ENCODE results near the gene SOCS6. TPM values are rescaled to one million over a fixed set of nuclear protein-coding genes. Genes with fewer than 3 reads are reported as not detected.
"Not testable (repeated sequence)": the region's sequence is repeated elsewhere in the genome, so short reads cannot be mapped to it uniquely, and the experiment has no call there.

The SOCS6 gene
- total RNA-seq, 1 experiment from 2014 or later, result not detected

- Histone ChIP-seq H3K4me2 (ENCODE audit: low read depth, low read length, poor library complexity, severe bottlenecking) (no peak overlapping the region), H2AFZ (ENCODE audit: low read length) (no peak overlapping the region), H3K9me3 (ENCODE audit: low read length) (no peaks in the 10 kb centered on the region)
Observed at GRCh38 chr18:70333757-70334156, 44.9 kb downstream of the SOCS6 start.

GRCh38 chr18:70334264-70334663 is 45.4 kb downstream of the SOCS6 start:
- no peaks in the 10 kb centered on the region for H3K36me3 ChIP-seq (ENCODE audit: insufficient read depth, low read length)
- H3K9ac ChIP-seq (ENCODE audit: low read length), result no peak overlapping the region
- no peak overlapping the region for H2AFZ ChIP-seq (ENCODE audit: low read length)
- H3K4me2 ChIP-seq (ENCODE audit: low read depth, low read length, poor library complexity, severe bottlenecking), result no peak overlapping the region
- no peaks in the 10 kb centered on the region for H3K79me2 ChIP-seq (ENCODE audit: low read length)
- no peaks in the 10 kb centered on the region for H4K20me1 ChIP-seq (ENCODE audit: insufficient read depth, low read depth, low read length)
- no peaks in the 10 kb centered on the region for H3K4me1 ChIP-seq (ENCODE audit: low read length)
- H3K9me3 ChIP-seq (ENCODE audit: low read length), result no peaks in the 10 kb centered on the region
- DNase-seq, result no peak
- H3K27ac ChIP-seq (ENCODE audit: low read length), result no peak overlapping the region
- no peaks in the 10 kb centered on the region for H3K9me2 ChIP-seq (replicated peaks; ENCODE audit: insufficient read depth, low read length)
- no peak overlapping the region for H3K4me3 ChIP-seq (ENCODE audit: low read length)
- no peaks in the 10 kb centered on the region for H3K27me3 ChIP-seq (ENCODE audit: low read length)

More at GRCh38 chr18:70333757-70334156, 44.9 kb downstream of the SOCS6 start:
- no peak overlapping the region for H3K27ac ChIP-seq (ENCODE audit: low read length)
- H3K9ac ChIP-seq (ENCODE audit: low read length), result no peak overlapping the region
- H4K20me1 ChIP-seq (ENCODE audit: insufficient read depth, low read depth, low read length), result no peaks in the 10 kb centered on the region
- no peaks in the 10 kb centered on the region for H3K27me3 ChIP-seq (ENCODE audit: low read length)
- H3K9me2 ChIP-seq (replicated peaks; ENCODE audit: insufficient read depth, low read length), result no peaks in the 10 kb centered on the region
- no peak for DNase-seq
- no peaks in the 10 kb centered on the region for H3K36me3 ChIP-seq (ENCODE audit: insufficient read depth, low read length)
- H3K4me1 ChIP-seq (ENCODE audit: low read length), result no peaks in the 10 kb centered on the region
- no peaks in the 10 kb centered on the region for H3K79me2 ChIP-seq (ENCODE audit: low read length)
- no peak overlapping the region for H3K4me3 ChIP-seq (ENCODE audit: low read length)

GRCh38 chr18:70334728-70335329 is 46.0 kb downstream of the SOCS6 start:
- Histone ChIP-seq H2AFZ (ENCODE audit: low read length) (no peak overlapping the region), H3K27me3 (ENCODE audit: low read length) (no peaks in the 10 kb centered on the region), H3K9me3 (ENCODE audit: low read length) (no peaks in the 10 kb centered on the region), H3K9ac (ENCODE audit: low read length) (no peak overlapping the region), H3K9me2 (replicated peaks; ENCODE audit: insufficient read depth, low read length) (no peaks in the 10 kb centered on the region), H3K27ac (ENCODE audit: low read length) (no peak overlapping the region), H3K36me3 (ENCODE audit: insufficient read depth, low read length) (no peaks in the 10 kb centered on the region), H3K4me2 (ENCODE audit: low read depth, low read length, poor library complexity, severe bottlenecking) (no peak overlapping the region), H3K4me1 (ENCODE audit: low read length) (no peaks in the 10 kb centered on the region), H3K79me2 (ENCODE audit: low read length) (no peaks in the 10 kb centered on the region), H3K4me3 (ENCODE audit: low read length) (no peak overlapping the region), H4K20me1 (ENCODE audit: insufficient read depth, low read depth, low read length) (no peaks in the 10 kb centered on the region)
- DNase-seq, result no peak

GRCh38 chr18:70335892-70336726 is 47.3 kb downstream of the SOCS6 start:
- no peaks in the 10 kb centered on the region for H3K9me3 ChIP-seq (ENCODE audit: low read length)
- H3K9ac ChIP-seq (ENCODE audit: low read length), result no peak overlapping the region
- H3K36me3 ChIP-seq (ENCODE audit: insufficient read depth, low read length), result no peaks in the 10 kb centered on the region
- H4K20me1 ChIP-seq (ENCODE audit: insufficient read depth, low read depth, low read length), result no peaks in the 10 kb centered on the region
- H2AFZ ChIP-seq (ENCODE audit: low read length), result no peak overlapping the region
- no peaks in the 10 kb centered on the region for H3K4me1 ChIP-seq (ENCODE audit: low read length)
- H3K27ac ChIP-seq (ENCODE audit: low read length), result no peak overlapping the region
- no peak for DNase-seq
- H3K79me2 ChIP-seq (ENCODE audit: low read length), result no peaks in the 10 kb centered on the region
- H3K27me3 ChIP-seq (ENCODE audit: low read length), result no peaks in the 10 kb centered on the region
- no peak overlapping the region for H3K4me3 ChIP-seq (ENCODE audit: low read length)
- no peaks in the 10 kb centered on the region for H3K9me2 ChIP-seq (replicated peaks; ENCODE audit: insufficient read depth, low read length)
- no peak overlapping the region for H3K4me2 ChIP-seq (ENCODE audit: low read depth, low read length, poor library complexity, severe bottlenecking)

GRCh38 chr18:70337139-70337972 is 48.5 kb downstream of the SOCS6 start:
- H3K9me2 ChIP-seq (replicated peaks; ENCODE audit: insufficient read depth, low read length), result no peaks in the 10 kb centered on the region
- no peaks in the 10 kb centered on the region for H4K20me1 ChIP-seq (ENCODE audit: insufficient read depth, low read depth, low read length)
- no peak for DNase-seq
- no peak overlapping the region for H3K4me2 ChIP-seq (ENCODE audit: low read depth, low read length, poor library complexity, severe bottlenecking)
- no peak overlapping the region for H3K9ac ChIP-seq (ENCODE audit: low read length)
- H3K27ac ChIP-seq (ENCODE audit: low read length), result no peak overlapping the region
- no peaks in the 10 kb centered on the region for H3K4me1 ChIP-seq (ENCODE audit: low read length)
- no peaks in the 10 kb centered on the region for H3K27me3 ChIP-seq (ENCODE audit: low read length)
- H2AFZ ChIP-seq (ENCODE audit: low read length), result no peak overlapping the region
- H3K4me3 ChIP-seq (ENCODE audit: low read length), result no peak overlapping the region
- H3K79me2 ChIP-seq (ENCODE audit: low read length), result no peaks in the 10 kb centered on the region
- H3K9me3 ChIP-seq (ENCODE audit: low read length), result no peaks in the 10 kb centered on the region
- no peaks in the 10 kb centered on the region for H3K36me3 ChIP-seq (ENCODE audit: insufficient read depth, low read length)

- no peak overlapping the region for H3K9ac ChIP-seq (ENCODE audit: low read length)
- no peak overlapping the region for H3K4me3 ChIP-seq (ENCODE audit: low read length)
- DNase-seq, result no peak
- no peaks in the 10 kb centered on the region for H3K9me3 ChIP-seq (ENCODE audit: low read length)
- H3K36me3 ChIP-seq (ENCODE audit: insufficient read depth, low read length), result no peaks in the 10 kb centered on the region
- no peaks in the 10 kb centered on the region for H3K79me2 ChIP-seq (ENCODE audit: low read length)
- no peaks in the 10 kb centered on the region for H4K20me1 ChIP-seq (ENCODE audit: insufficient read depth, low read depth, low read length)
- no peak overlapping the region for H3K4me2 ChIP-seq (ENCODE audit: low read depth, low read length, poor library complexity, severe bottlenecking)
- no peaks in the 10 kb centered on the region for H3K4me1 ChIP-seq (ENCODE audit: low read length)
- no peaks in the 10 kb centered on the region for H3K27me3 ChIP-seq (ENCODE audit: low read length)
- H3K9me2 ChIP-seq (replicated peaks; ENCODE audit: insufficient read depth, low read length), result no peaks in the 10 kb centered on the region
- H2AFZ ChIP-seq (ENCODE audit: low read length), result no peak overlapping the region
- no peak overlapping the region for H3K27ac ChIP-seq (ENCODE audit: low read length)
Observed at GRCh38 chr18:70338890-70339289, 50.0 kb downstream of the SOCS6 start.

- H3K36me3 ChIP-seq (ENCODE audit: insufficient read depth, low read length), result no peaks in the 10 kb centered on the region
- no peak for DNase-seq
- H2AFZ ChIP-seq (ENCODE audit: low read length), result no peak overlapping the region
- no peak overlapping the region for H3K27ac ChIP-seq (ENCODE audit: low read length)
- no peaks in the 10 kb centered on the region for H3K27me3 ChIP-seq (ENCODE audit: low read length)
- no peaks in the 10 kb centered on the region for H3K4me1 ChIP-seq (ENCODE audit: low read length)
- no peak overlapping the region for H3K4me2 ChIP-seq (ENCODE audit: low read depth, low read length, poor library complexity, severe bottlenecking)
- no peak overlapping the region for H3K9ac ChIP-seq (ENCODE audit: low read length)
- no peaks in the 10 kb centered on the region for H4K20me1 ChIP-seq (ENCODE audit: insufficient read depth, low read depth, low read length)
- no peak overlapping the region for H3K4me3 ChIP-seq (ENCODE audit: low read length)
- no peaks in the 10 kb centered on the region for H3K79me2 ChIP-seq (ENCODE audit: low read length)
- H3K9me2 ChIP-seq (replicated peaks; ENCODE audit: insufficient read depth, low read length), result no peaks in the 10 kb centered on the region
- H3K9me3 ChIP-seq (ENCODE audit: low read length), result no peaks in the 10 kb centered on the region
Observed at GRCh38 chr18:70339915-70340314, 51.1 kb downstream of the SOCS6 start.

GRCh38 chr18:70348481-70348880 is 59.6 kb downstream of the SOCS6 start:
- not testable (repeated sequence) for DNase-seq; H3K4me2 ChIP-seq (ENCODE audit: low read depth, low read length, poor library complexity, severe bottlenecking)

More at GRCh38 chr18:70348481-70348880, 59.6 kb downstream of the SOCS6 start:
- H3K36me3 ChIP-seq (ENCODE audit: insufficient read depth, low read length); H2AFZ ChIP-seq (ENCODE audit: low read length); H3K4me3 ChIP-seq (ENCODE audit: low read length); H4K20me1 ChIP-seq (ENCODE audit: insufficient read depth, low read depth, low read length); H3K27me3 ChIP-seq (ENCODE audit: low read length); H3K27ac ChIP-seq (ENCODE audit: low read length); H3K4me1 ChIP-seq (ENCODE audit: low read length); H3K79me2 ChIP-seq (ENCODE audit: low read length); H3K9me3 ChIP-seq (ENCODE audit: low read length); H3K9me2 ChIP-seq (replicated peaks; ENCODE audit: insufficient read depth, low read length); H3K9ac ChIP-seq (ENCODE audit: low read length): not testable (repeated sequence)

All from Karpas-422 (cell line).